K562 (cell line): ENCODE measurements around the gene UBE2E2.

Experiments used
- POLR2A ChIP-seq: fragments of 450-650 bp; conservative IDR thresholded peaks from 2 replicates; pipeline ENCODE4 v1.6.1; 2016
- RUNX1 ChIP-seq: sonication (generic); IDR thresholded peaks from 2 replicates; pipeline ENCODE4 v1.6.1; 2016; ENCODE audit warnings: antibody characterized with exemption, low read depth
- SIX5 ChIP-seq, 2 experiments: IDR thresholded peaks; 2 replicates each; pipeline ENCODE4 v1.6.1; 2011; ENCODE audit warnings: low read length in 2 of 2, borderline replicate concordance in 1 of 2, low read depth in 1 of 2, mild to moderate bottlenecking in 1 of 2, moderate library complexity in 1 of 2; ENCODE audit not compliant: insufficient read depth in 1 of 2
- ZNF224 ChIP-seq: sonication (generic); formaldehyde crosslinking; IDR thresholded peaks from 2 replicates; pipeline ENCODE4 v1.8.0; 2022; ENCODE audit warnings: mild to moderate bottlenecking, missing genetic modification reagents
- ZNF311 ChIP-seq: fragments of 250-450 bp; sonication (Bioruptor Pico); IDR thresholded peaks from 2 replicates; pipeline ENCODE4 v1.4.0; 2020; ENCODE audit warnings: mild to moderate bottlenecking, moderate library complexity

DNA sequence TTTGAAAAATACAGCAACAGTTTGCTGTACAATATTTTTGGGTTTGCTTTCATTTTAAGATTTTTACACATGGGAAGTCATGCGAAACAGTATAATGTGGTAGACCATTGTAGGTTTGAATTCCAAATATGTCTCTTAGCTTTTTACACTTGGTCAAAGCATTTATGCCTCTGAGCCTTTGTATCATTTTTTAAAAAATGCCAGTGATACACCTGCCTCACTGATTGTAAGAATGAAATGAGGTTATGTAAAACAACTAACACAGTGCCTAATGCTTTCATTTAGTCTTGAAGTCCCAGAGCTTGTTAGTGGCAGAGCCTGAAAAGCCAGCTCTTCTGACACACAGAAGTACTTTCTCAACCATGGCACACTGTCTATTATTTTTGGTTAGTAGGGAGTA, 202.0 kb downstream of the UBE2E2 start:
- TF ChIP-seq ZNF224 (CRISPR knock-in tag) (no peak), ZNF311 (CRISPR knock-in tag) (no peak), POLR2A (no peak), SIX5 (IDR thresholded peaks at IDR 0.05; ENCODE audit: borderline replicate concordance in 1 of 2, insufficient read depth in 1 of 2, low read depth in 1 of 2, low read length in 2 of 2) (no peak), RUNX1 (no peak)
